HepG2 (cell line): ENCODE measurements around the gene ASB17.
"Not testable (repeated sequence)": the region's sequence is repeated elsewhere in the genome, so short reads cannot be mapped to it uniquely, and the experiment has no call there.

Experiments
- CBX1 ChIP-seq: IDR thresholded peaks from one replicate; pipeline ENCODE4 v1.6.1; 2016; ENCODE audit warnings: antibody characterized with exemption, low read depth
- CTCF ChIP-seq: sonication (generic); formaldehyde crosslinking; IDR thresholded peaks from 2 replicates; pipeline ENCODE4 v1.5.0; 2020; ENCODE audit warnings: mild to moderate bottlenecking, missing genetic modification reagents, moderate library complexity
- EZH2 ChIP-seq: conservative IDR thresholded peaks from 2 replicates; pipeline ENCODE4 v1.6.1; 2012; ENCODE audit warnings: mild to moderate bottlenecking, low read depth, low read length, moderate library complexity
- FOXJ3 ChIP-seq: sonication (generic); formaldehyde crosslinking; IDR thresholded peaks from 2 replicates; pipeline ENCODE4 v1.4.0; 2020; ENCODE audit warnings: missing genetic modification reagents, mild to moderate bottlenecking, borderline replicate concordance
- FOXP1 ChIP-seq, 2 experiments: fragments of 450-650 bp in 1 of 2; IDR thresholded peaks; 2 replicates each; pipeline ENCODE4 v1.6.1; 2017 to 2018; ENCODE audit warnings: antibody characterized with exemption in 1 of 2
- GTF3A ChIP-seq: sonication (generic); formaldehyde crosslinking; conservative IDR thresholded peaks from 2 replicates; pipeline ENCODE4 v1.4.0; 2020; ENCODE audit warnings: mild to moderate bottlenecking, missing genetic modification reagents
- JUNB ChIP-seq: sonication (generic); formaldehyde crosslinking; IDR thresholded peaks from 2 replicates; pipeline ENCODE4 v1.8.0; 2022; ENCODE audit warnings: missing genetic modification reagents, mild to moderate bottlenecking, borderline replicate concordance
- KDM5A ChIP-seq: fragments of 200-600 bp; sonication (generic); IDR thresholded peaks from 2 replicates; pipeline ENCODE4 v1.7.0; 2018; ENCODE audit warnings: antibody characterized with exemption, mild to moderate bottlenecking, low read length, borderline replicate concordance
- NR2C2 ChIP-seq: sonication (generic); formaldehyde crosslinking; IDR thresholded peaks from 2 replicates; pipeline ENCODE4 v1.4.0; 2020; ENCODE audit warnings: missing genetic modification reagents, mild to moderate bottlenecking, moderate library complexity, borderline replicate concordance
- TBL1XR1 ChIP-seq: fragments of 150-350 bp; IDR thresholded peaks from 2 replicates; pipeline ENCODE4 v1.6.1; 2014; ENCODE audit warnings: borderline replicate concordance, low read length; ENCODE audit not compliant: partially characterized antibody
- ZBTB8A ChIP-seq: sonication (generic); formaldehyde crosslinking; IDR thresholded peaks from 2 replicates; pipeline ENCODE4 v1.4.0; 2020; ENCODE audit warnings: mild to moderate bottlenecking, low read depth, missing genetic modification reagents, borderline replicate concordance
- ZFP36 ChIP-seq: fragments of 150-350 bp; IDR thresholded peaks from 2 replicates; pipeline ENCODE4 v1.6.1; 2018; ENCODE audit warnings: borderline replicate concordance, low read length, low read depth; ENCODE audit not compliant: partially characterized antibody
- ZNF205 ChIP-seq: IDR thresholded peaks from 2 replicates; pipeline ENCODE4 v1.6.1; 2018; ENCODE audit warnings: missing biosample characterization, missing genetic modification reagents
- ZNF510 ChIP-seq: sonication (generic); formaldehyde crosslinking; IDR thresholded peaks from 2 replicates; pipeline ENCODE4 v1.4.0; 2020; ENCODE audit warnings: low read depth, mild to moderate bottlenecking, missing genetic modification reagents

GRCh38 chr1:75943037-75943436 is 10.8 kb upstream of the ASB17 start:
- TF ChIP-seq EZH2; TBL1XR1; GTF3A (CRISPR knock-in tag); FOXP1 (IDR thresholded peaks at IDR 0.05); FOXP1 (CRISPR knock-in tag; IDR thresholded peaks at IDR 0.05); JUNB (CRISPR knock-in tag); ZNF205 (CRISPR knock-in tag); NR2C2 (CRISPR knock-in tag); ZNF510 (CRISPR knock-in tag); KDM5A; FOXJ3 (CRISPR knock-in tag); CBX1; ZFP36; CTCF (CRISPR knock-in tag); ZBTB8A (CRISPR knock-in tag): not testable (repeated sequence)
